ENCODE data around the gene RSU1.

The RSU1 gene

DNA sequence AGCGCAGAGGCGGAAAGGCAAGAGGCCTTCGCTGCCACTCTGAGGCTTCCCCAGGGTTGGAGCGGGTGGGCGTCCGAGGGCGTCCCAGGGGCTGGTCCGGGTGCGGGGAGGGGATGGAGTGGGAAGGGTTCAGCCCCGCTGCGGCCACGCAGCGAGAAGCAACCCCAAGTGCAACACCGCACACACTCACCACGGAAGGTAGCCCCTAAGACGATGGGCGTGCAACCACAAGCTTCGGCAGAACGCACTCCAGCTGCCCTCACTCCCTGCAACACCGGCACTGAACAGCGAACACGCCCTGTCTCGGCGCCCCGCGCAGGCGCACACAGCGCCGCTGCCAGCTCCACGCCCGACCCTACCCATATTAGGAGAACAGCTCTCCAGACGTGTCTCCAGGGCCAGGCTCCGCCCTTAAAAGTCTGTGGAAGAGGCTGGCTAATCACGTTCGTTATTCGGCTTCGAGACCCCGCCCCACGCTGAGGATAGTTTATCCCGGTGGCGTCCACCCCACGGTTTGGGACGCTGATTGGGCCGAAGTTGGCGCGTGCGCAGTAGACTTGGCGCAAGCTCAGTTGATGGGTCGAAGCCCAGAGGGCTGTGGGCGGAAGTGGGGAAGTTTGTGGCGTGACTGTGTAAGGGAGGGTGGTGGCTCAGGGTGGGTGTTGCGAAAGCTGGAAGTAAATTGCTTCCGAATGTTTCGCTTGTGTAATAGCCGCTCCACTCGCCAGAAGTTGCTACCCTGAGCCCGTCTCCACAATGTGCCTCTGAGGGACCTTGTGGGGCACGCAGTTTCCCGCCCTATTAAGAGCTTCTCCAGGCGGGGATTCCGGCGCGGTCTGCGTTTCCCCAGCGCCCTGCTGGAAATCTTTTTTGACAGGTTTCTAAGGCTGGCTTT lies at the start of gene RSU1:
RSU1 (minus strand) TSS at position 300 of the 895 bp plus-strand sequence. CDS start 343 bp downstream, outside the sequence.
- peak; percentile 99 for FAIRE-seq
- DNase-seq (ENCODE audit: extremely low spot score, insufficient read length, low read depth): peak; percentile 95

- FAIRE-seq (no peak), DNase-seq (ENCODE audit: extremely low spot score, insufficient read length, low read depth) (no peak)
These were observed 49.5 kb upstream of the RSU1 start for GRCh38 chr10:16866541-16867275.

DNA sequence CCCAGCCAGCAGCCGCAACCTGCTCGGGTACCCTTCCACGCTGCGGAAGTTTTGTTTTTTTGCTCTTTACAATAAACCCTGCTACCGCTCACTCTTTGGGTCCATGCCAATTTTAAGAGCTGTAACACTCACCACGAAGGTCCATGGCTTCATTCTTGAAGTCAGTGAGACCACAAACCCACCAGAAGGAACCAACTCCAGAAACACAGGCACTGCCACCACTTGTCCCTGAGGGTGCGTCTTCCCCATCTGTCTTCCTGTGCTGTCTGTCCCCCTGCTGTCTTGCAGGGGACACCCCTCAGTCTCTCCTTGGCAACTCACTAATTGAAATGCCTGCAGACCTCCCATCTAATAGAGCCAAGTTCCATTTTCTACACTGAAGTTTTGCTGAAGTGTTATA lies 48.5 kb upstream of the RSU1 start:
- DNase-seq (ENCODE audit: extremely low spot score, insufficient read length, low read depth) (no peak), FAIRE-seq (no peak)

- no peak for FAIRE-seq
- no peak for DNase-seq (ENCODE audit: extremely low spot score, insufficient read length, low read depth)
These were observed 46.5 kb upstream of the RSU1 start for GRCh38 chr10:16863766-16864165.

DNA sequence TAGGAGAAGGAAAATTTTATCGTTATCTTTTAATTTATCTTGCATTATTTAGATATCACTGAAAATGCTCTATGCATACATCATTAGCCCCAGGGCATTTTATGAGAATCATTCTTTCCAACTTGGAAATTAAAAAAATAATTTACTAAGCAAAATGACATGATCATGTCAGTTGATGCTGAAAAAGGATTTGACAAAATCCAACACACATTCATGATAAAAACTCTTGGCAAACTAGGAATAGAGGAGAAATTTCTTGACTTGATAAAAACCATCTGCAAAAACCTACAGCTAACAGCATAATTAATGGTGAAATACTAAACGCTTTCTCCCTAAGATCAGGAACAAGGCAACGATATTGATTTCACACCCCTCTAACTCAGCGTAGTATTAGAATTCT lies 40.2 kb upstream of the RSU1 start:
- no peak for FAIRE-seq
- DNase-seq (ENCODE audit: extremely low spot score, insufficient read length, low read depth): no peak

DNA sequence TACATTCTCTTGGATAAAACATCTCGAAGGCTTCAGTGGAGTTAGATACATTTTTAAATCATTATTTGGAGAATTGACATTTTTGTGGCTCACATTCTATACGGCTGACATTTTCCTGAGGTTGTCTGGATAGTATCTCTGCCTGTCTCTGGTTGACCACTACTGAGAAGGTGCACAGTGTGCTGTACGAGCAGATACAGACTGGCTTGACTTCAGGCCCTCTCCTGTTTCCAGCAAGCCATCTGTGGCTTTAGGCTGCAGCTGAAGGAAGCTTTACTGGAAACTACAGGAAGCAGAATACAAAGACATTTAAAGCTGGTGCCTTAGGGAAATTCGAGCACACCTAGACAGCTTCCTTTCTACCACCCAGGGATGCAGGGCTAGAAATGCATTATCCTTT lies 39.3 kb upstream of the RSU1 start:
- DNase-seq (ENCODE audit: extremely low spot score, insufficient read length, low read depth) (no peak), FAIRE-seq (no peak)

- DNase-seq (ENCODE audit: extremely low spot score, insufficient read length, low read depth) (no peak), FAIRE-seq (no peak)
These were observed 38.9 kb upstream of the RSU1 start for GRCh38 chr10:16856092-16856491.

DNA sequence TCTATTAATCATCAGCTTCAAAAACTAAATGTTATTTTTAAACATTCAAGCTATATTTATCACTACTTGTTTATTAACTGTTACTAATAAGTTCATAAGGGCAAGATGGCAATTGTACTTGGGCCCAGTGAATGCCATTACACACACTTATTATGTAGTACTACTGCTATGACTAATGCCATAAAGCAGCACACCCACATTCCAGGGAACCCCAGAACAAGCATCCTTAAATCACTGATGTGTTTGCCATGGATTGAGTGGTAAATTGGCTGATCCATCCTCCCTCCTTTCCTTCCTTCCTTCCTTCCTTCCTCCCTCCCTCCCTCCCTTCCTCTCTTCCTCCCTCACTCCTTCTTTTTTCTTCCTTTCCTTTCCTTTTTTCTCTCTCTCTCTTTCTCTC lies 37.4 kb upstream of the RSU1 start:
- no peak for FAIRE-seq
- DNase-seq (ENCODE audit: extremely low spot score, insufficient read length, low read depth): no peak

GRCh38 chr10:16853809-16854208 lies 36.6 kb upstream of the RSU1 start:
- no peak for DNase-seq (ENCODE audit: extremely low spot score, insufficient read length, low read depth)
- FAIRE-seq: no peak

DNA sequence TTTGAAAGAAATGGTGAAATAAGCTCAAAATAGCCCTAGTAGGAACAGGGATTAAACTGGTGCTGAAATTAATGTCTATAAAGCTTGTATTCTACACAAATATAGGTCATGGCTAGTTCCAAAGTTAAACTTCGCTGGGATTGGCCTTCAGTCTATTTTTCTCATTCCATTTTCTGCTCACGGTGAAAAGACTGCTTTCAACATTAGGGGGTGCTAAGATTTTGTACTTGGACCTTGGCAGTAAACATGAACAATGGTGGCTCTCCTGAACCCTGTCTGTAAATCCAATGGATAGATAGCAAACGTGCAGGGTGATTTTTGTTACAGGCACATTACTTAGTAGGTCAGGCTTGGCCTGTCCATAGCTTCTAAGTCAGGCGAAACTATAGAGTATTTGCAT lies 36.0 kb upstream of the RSU1 start:
- DNase-seq (ENCODE audit: extremely low spot score, insufficient read length, low read depth) (no peak), FAIRE-seq (no peak)

GRCh38 chr10:16852624-16853023 lies 35.4 kb upstream of the RSU1 start:
- no peak for DNase-seq (ENCODE audit: extremely low spot score, insufficient read length, low read depth)
- FAIRE-seq: no peak

GRCh38 chr10:16848562-16849154 lies 31.4 kb upstream of the RSU1 start:
- FAIRE-seq (no peak), DNase-seq (ENCODE audit: extremely low spot score, insufficient read length, low read depth) (no peak)

- DNase-seq (ENCODE audit: extremely low spot score, insufficient read length, low read depth) (no peak), FAIRE-seq (no peak)
These were observed 30.4 kb upstream of the RSU1 start for GRCh38 chr10:16847644-16848043.

DNA sequence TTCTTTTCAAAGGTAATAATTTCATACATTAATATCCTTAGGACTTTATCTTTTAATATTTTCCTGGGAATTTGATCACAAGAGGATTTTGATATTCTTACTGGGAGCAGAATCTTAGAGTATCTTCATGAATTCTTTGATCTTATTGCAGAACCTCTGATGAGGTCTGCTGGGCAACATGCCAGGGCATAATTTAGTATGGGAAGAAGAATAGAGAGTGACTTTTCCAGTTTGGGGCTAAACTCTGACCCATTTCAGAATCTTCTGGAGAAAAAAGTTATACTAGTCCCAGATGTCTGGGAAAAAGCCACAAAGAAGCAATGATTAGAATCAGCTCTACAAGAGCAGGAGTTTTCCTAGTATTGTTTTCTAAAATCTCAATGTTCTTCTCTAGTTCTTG lies 28.0 kb upstream of the RSU1 start:
- FAIRE-seq: no peak
- no peak for DNase-seq (ENCODE audit: extremely low spot score, insufficient read length, low read depth)

GRCh38 chr10:16843252-16843870 lies 26.1 kb upstream of the RSU1 start:
- peak; percentile 69 for FAIRE-seq

GRCh38 chr10:16835228-16835627 lies 18.0 kb upstream of the RSU1 start:
- FAIRE-seq (no peak), DNase-seq (ENCODE audit: extremely low spot score, insufficient read length, low read depth) (no peak)

More at GRCh38 chr10:16843252-16843870, 26.1 kb upstream of the RSU1 start:
- DNase-seq (ENCODE audit: extremely low spot score, insufficient read length, low read depth): no peak

GRCh38 chr10:16832351-16833080 lies 15.3 kb upstream of the RSU1 start:
- DNase-seq (ENCODE audit: extremely low spot score, insufficient read length, low read depth): no peak
- no peak for FAIRE-seq

GRCh38 chr10:16828701-16829175 lies 11.5 kb upstream of the RSU1 start:
- DNase-seq (ENCODE audit: extremely low spot score, insufficient read length, low read depth): no peak
- no peak for FAIRE-seq

DNA sequence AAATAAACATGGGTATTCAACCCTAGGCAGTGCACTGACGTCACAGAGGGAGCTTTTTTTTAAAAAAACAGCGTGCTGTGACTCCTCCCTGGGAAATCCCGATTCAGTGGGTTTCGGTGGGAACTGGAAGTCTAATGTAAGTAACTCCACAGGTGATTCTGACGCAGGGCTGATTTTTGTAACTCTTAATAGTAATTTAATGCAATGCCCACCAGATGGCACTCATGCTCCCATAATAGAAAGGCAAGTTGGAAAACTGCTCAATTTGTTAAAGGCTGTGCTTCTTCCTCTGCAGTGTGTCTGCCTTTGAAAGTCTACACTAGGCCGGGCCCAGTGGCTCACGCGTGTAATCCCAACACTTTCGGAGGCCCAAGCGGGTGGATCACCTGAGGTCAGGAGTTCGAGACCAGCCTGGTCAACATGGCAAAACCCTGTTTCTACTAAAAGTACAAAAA lies 10.9 kb upstream of the RSU1 start:
- FAIRE-seq (peak; percentile 86), DNase-seq (ENCODE audit: extremely low spot score, insufficient read length, low read depth) (no peak)
